Thoracic aorta (tissue), 2 donors: Measurements from ENCODE around the gene BLOC1S5. TPM values are rescaled to one million over a fixed set of nuclear protein-coding genes. Genes with fewer than 3 reads are reported as not detected.
A peak's percentile ranks its signal among the peaks of the same experiment; 100 is the strongest.

Source experiments
- ATAC-seq: fragments of 150-250 bp; one replicate; pipeline ENCODE4 v1.8.0; 2017; ENCODE audit warnings: low read depth; ENCODE audit not compliant: insufficient number of reproducible peaks, low FRiP score
- DNase-seq: peaks from one replicate; pipeline ENCODE4 v3.0.0-alpha.2; 2020; ENCODE audit warnings: low spot score
- H3K27ac ChIP-seq, 2 donors: fragments of 200-600 bp; sonication (generic); 1 replicate in 1 of 2; 2 replicates in 1 of 2; pipeline ENCODE4 v1.5.1; 2016; ENCODE audit warnings: mild to moderate bottlenecking in 2 of 2, moderate library complexity in 2 of 2
- H3K27me3 ChIP-seq: fragments of 200-600 bp; sonication (generic); replicated peaks from 2 replicates; pipeline ENCODE4 v1.6.0; 2016; ENCODE audit warnings: mild to moderate bottlenecking; ENCODE audit not compliant: insufficient read depth
- H3K36me3 ChIP-seq: fragments of 200-600 bp; sonication (generic); one replicate; pipeline ENCODE4 v1.5.1; 2016
- H3K4me1 ChIP-seq, 2 donors: fragments of 200-600 bp; sonication (generic); 1 replicate in 1 of 2; 2 replicates in 1 of 2; pipeline versions ENCODE4 v1.5.1 to v1.6.0; 2016; ENCODE audit warnings: low read depth in 2 of 2, mild to moderate bottlenecking in 1 of 2; ENCODE audit not compliant: control insufficient read depth in 1 of 2
- H3K4me3 ChIP-seq: fragments of 200-600 bp; sonication (generic); 2 replicates; pipeline ENCODE4 v1.5.1; 2016; ENCODE audit warnings: mild to moderate bottlenecking
- H3K9me3 ChIP-seq: fragments of 200-600 bp; sonication (generic); 2 replicates; pipeline ENCODE4 v1.5.1; 2016
- total RNA-seq, 2 donors: library from RNA; depleted of rRNA; stranded (reverse); fragments of >200 nt; gene quantifications; one replicate each; pipeline versions ENCODE4 v1.1.0 to v1.2.3, GENCODE V29; 2016
- TF ChIP-seq, protein P1 (sequence below): fragments of 200-600 bp; sonication (generic); IDR thresholded peaks from one replicate; pipeline ENCODE4 v1.5.1; 2019; ENCODE audit warnings: antibody characterized with exemption

Gene BLOC1S5
- total RNA-seq, 2 donors from 2014 or later, result 9.1 to 12.6 TPM

DNA sequence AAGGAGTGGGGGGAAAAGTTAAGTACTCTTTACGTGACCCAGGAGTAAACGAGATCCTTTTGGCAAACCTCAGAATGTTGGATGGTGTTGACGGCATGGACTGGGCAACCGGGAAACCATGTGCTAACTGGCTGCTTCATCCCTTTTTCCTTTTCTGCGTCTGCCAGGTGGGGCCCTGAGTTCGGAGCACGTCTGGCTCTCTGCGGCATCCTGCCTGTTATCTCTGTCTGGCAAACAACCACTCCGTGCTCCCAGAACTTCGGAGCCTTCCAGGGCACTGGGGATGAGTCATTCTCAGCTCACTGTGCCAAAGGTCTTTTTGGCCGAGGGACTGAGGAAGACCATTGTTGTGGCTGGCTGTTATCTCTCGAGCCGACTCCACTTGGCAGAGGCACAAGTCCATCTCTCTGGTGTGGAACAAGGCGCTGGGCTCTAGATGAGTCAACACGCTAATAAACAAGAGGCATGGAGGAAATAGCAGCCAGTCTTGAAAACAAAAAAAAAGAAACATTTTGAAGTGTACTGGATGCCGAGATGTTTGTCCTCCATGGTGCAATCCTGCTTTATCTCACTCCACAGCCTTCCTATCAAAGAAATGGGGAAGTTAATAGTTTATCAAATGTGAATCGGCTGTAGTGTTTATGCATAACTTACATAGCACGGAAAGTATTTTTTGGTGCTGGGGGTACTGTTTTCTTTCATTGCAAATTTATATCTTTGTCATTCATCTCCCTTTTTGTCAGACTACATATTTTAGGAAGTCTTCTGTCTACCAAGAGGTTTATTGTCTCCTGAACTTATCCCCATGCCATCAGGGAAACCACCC is 89.0 kb downstream of the BLOC1S5 start:
- DNase-seq (peak; percentile 28), ATAC-seq (peak; percentile 31)
- H3K36me3 ChIP-seq, result no peaks in the 10 kb centered on the region
- H3K4me3 ChIP-seq, result peak overlapping the region; percentile 51
- TF ChIP-seq, protein P1, sequence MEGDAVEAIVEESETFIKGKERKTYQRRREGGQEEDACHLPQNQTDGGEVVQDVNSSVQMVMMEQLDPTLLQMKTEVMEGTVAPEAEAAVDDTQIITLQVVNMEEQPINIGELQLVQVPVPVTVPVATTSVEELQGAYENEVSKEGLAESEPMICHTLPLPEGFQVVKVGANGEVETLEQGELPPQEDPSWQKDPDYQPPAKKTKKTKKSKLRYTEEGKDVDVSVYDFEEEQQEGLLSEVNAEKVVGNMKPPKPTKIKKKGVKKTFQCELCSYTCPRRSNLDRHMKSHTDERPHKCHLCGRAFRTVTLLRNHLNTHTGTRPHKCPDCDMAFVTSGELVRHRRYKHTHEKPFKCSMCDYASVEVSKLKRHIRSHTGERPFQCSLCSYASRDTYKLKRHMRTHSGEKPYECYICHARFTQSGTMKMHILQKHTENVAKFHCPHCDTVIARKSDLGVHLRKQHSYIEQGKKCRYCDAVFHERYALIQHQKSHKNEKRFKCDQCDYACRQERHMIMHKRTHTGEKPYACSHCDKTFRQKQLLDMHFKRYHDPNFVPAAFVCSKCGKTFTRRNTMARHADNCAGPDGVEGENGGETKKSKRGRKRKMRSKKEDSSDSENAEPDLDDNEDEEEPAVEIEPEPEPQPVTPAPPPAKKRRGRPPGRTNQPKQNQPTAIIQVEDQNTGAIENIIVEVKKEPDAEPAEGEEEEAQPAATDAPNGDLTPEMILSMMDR, result no peak
- H3K27ac ChIP-seq, result peak overlapping the region in 1 of 2 donors; percentile 5
- H3K27me3 ChIP-seq, result no peaks in the 10 kb centered on the region
- H3K4me1 ChIP-seq, result peaks cover 3 to 11% of the 10 kb centered on the region in 2 donors
- no peaks in the 10 kb centered on the region for H3K9me3 ChIP-seq

DNA sequence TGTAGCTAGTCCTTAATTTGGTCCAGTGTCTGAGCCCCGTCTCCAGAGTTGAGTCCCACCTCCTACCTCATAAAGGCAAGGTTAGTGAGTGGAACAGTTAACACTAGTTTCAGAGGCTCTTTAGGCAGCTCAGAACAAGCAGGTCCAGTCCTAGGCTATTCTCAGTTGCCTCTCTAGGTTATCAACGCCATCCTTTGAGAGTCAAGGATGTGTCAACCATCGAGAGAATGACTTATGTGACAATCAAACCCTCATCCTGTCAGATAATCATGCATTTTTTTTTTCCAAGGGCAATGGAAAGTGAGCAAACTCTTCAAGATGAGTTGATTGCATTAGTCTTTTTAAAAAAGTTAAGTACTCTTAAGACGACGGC is 89.6 kb downstream of the BLOC1S5 start:
- no peak for DNase-seq
- peaks cover 3 to 11% of the 10 kb centered on the region in 2 donors for H3K4me1 ChIP-seq
- TF ChIP-seq, protein P1, result no peak
- peak overlapping the region; percentile 51 for H3K4me3 ChIP-seq
- H3K27me3 ChIP-seq, result no peaks in the 10 kb centered on the region
- ATAC-seq, result peak; percentile 24
- no peaks in the 10 kb centered on the region for H3K36me3 ChIP-seq
- no peaks in the 10 kb centered on the region for H3K9me3 ChIP-seq
- H3K27ac ChIP-seq, result peak overlapping the region in 1 of 2 donors; percentile 5

- peaks cover 3 to 11% of the 10 kb centered on the region in 2 donors for H3K4me1 ChIP-seq
- H3K4me3 ChIP-seq, result no peak overlapping the region
- no peaks in the 10 kb centered on the region for H3K36me3 ChIP-seq
- no peak overlapping the region for H3K27ac ChIP-seq
- no peaks in the 10 kb centered on the region for H3K27me3 ChIP-seq
- TF ChIP-seq, protein P1, result no peak
- H3K9me3 ChIP-seq, result no peaks in the 10 kb centered on the region
- no peak for DNase-seq
- ATAC-seq, result no peak
Observed at GRCh38 chr6:7973584-7973983, 90.6 kb downstream of the BLOC1S5 start.

DNA sequence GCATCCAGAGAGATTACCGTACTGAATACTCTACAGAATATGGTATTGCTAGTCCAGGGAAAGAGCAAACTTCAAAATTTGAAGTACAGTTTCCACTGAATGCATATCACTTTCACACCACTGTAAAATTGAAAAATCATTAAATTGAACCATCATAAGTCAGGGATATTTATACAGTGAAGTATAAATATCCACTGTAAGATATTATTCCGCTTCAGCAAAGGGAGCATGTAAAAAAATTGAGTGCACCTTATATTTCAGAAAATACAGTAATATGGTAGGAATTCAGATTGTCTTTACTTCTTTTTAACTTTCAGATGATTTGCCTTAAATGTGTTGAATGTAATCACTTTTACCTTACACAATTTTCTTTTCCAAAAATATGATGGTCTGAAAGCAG is 92.7 kb downstream of the BLOC1S5 start:
- no peak overlapping the region for H3K4me3 ChIP-seq
- H3K36me3 ChIP-seq, result no peaks in the 10 kb centered on the region
- TF ChIP-seq, protein P1, result no peak

DNA sequence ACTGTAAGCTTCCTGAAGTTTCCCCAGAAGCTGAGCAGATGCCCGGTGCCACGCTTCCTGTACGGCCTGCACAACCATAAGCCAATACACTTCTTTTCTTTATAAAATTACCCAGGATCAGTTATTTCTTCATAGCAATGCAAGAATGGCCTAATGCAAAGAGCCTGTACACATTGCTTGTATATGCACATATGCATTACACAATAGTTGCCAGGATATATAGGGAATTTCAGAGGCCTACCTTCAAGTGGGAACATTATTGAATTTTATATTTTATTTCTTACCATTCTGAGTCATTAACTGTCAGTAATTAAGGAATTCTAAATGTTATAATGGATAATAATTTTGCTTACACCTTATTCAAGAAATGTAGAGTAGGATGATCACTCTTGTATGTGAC is 93.6 kb downstream of the BLOC1S5 start:
- no peak for ATAC-seq
- Histone ChIP-seq H3K36me3 (no peaks in the 10 kb centered on the region), H3K27ac (no peak overlapping the region), H3K27me3 (no peaks in the 10 kb centered on the region), H3K4me1 (peaks cover 3 to 11% of the 10 kb centered on the region in 2 donors), H3K9me3 (no peaks in the 10 kb centered on the region), H3K4me3 (no peak overlapping the region)
- no peak for DNase-seq
- TF ChIP-seq, protein P1, result no peak

More for the DNA sequence above, 92.7 kb downstream of the BLOC1S5 start:
- no peaks in the 10 kb centered on the region for H3K27me3 ChIP-seq
- DNase-seq (no peak), ATAC-seq (no peak)
- peaks cover 3 to 11% of the 10 kb centered on the region in 2 donors for H3K4me1 ChIP-seq
- no peak overlapping the region for H3K27ac ChIP-seq
- H3K9me3 ChIP-seq, result no peaks in the 10 kb centered on the region

Other genes with a start within 250 kb of the BLOC1S5 start
- 100 to 1,000 TPM; 151 to 172 TPM for gene TXNDC5, start 153.6 kb downstream of the BLOC1S5 start, total RNA-seq
- gene EEF1E1, start 38.2 kb upstream of the BLOC1S5 start, total RNA-seq, result 10 to 100 TPM; 26.8 to 52.8 TPM